ENCODE results near the gene PAIP1.

Gene PAIP1

GRCh38 chr5:43573058-43573457, 16.2 kb upstream of the PAIP1 start:
- H3K79me2 ChIP-seq (ENCODE audit: insufficient read depth, low read depth) = no peaks in the 10 kb centered on the region
- H3K4me1 ChIP-seq (ENCODE audit: low read depth, poor library complexity, severe bottlenecking) = no peaks in the 10 kb centered on the region
- H4K20me1 ChIP-seq (ENCODE audit: insufficient read depth) = no peaks in the 10 kb centered on the region
- H3K27ac ChIP-seq = no peak overlapping the region
- no peak overlapping the region for H3K4me3 ChIP-seq (IDR thresholded peaks at IDR 0.05; ENCODE audit: insufficient read depth, low read depth, low read length)
- H3K36me3 ChIP-seq (ENCODE audit: insufficient read depth) = no peaks in the 10 kb centered on the region
- TF ChIP-seq CTCF (conservative IDR thresholded peaks at IDR 0.05; ENCODE audit: low read depth, low read length) = no peak
- no peak overlapping the region for H3K4me2 ChIP-seq
- no peak overlapping the region for H3K9ac ChIP-seq
- no peaks in the 10 kb centered on the region for H3K27me3 ChIP-seq (ENCODE audit: insufficient read depth, low read depth)
- no peak overlapping the region for H2AFZ ChIP-seq (ENCODE audit: low read depth)

GRCh38 chr5:43572357-43572756, 15.5 kb upstream of the PAIP1 start:
- Histone ChIP-seq H3K4me3 (IDR thresholded peaks at IDR 0.05; ENCODE audit: insufficient read depth, low read depth, low read length) (no peak overlapping the region), H3K4me1 (ENCODE audit: low read depth, poor library complexity, severe bottlenecking) (no peaks in the 10 kb centered on the region), H3K27me3 (ENCODE audit: insufficient read depth, low read depth) (no peaks in the 10 kb centered on the region), H3K79me2 (ENCODE audit: insufficient read depth, low read depth) (no peaks in the 10 kb centered on the region), H3K36me3 (ENCODE audit: insufficient read depth) (no peaks in the 10 kb centered on the region), H3K27ac (no peak overlapping the region), H4K20me1 (ENCODE audit: insufficient read depth) (no peaks in the 10 kb centered on the region), H2AFZ (ENCODE audit: low read depth) (no peak overlapping the region), H3K9ac (no peak overlapping the region), H3K4me2 (no peak overlapping the region)
- TF ChIP-seq CTCF (conservative IDR thresholded peaks at IDR 0.05; ENCODE audit: low read depth, low read length) = no peak

- Histone ChIP-seq H3K4me1 (ENCODE audit: low read depth, poor library complexity, severe bottlenecking) (no peaks in the 10 kb centered on the region), H3K79me2 (ENCODE audit: insufficient read depth, low read depth) (no peaks in the 10 kb centered on the region), H3K36me3 (ENCODE audit: insufficient read depth) (no peaks in the 10 kb centered on the region), H2AFZ (ENCODE audit: low read depth) (no peak overlapping the region), H3K27ac (no peak overlapping the region), H3K27me3 (ENCODE audit: insufficient read depth, low read depth) (no peaks in the 10 kb centered on the region), H3K9ac (no peak overlapping the region), H3K4me2 (no peak overlapping the region), H3K4me3 (IDR thresholded peaks at IDR 0.05; ENCODE audit: insufficient read depth, low read depth, low read length) (no peak overlapping the region), H4K20me1 (ENCODE audit: insufficient read depth) (no peaks in the 10 kb centered on the region)
- TF ChIP-seq CTCF (conservative IDR thresholded peaks at IDR 0.05; ENCODE audit: low read depth, low read length) = no peak
These were observed 14.4 kb upstream of the PAIP1 start for GRCh38 chr5:43571237-43571636.

GRCh38 chr5:43570450-43571158, 13.7 kb upstream of the PAIP1 start:
- H3K4me3 ChIP-seq (IDR thresholded peaks at IDR 0.05; ENCODE audit: insufficient read depth, low read depth, low read length) = no peak overlapping the region
- H2AFZ ChIP-seq (ENCODE audit: low read depth) = no peak overlapping the region
- no peak overlapping the region for H3K4me2 ChIP-seq
- no peaks in the 10 kb centered on the region for H3K4me1 ChIP-seq (ENCODE audit: low read depth, poor library complexity, severe bottlenecking)
- no peak overlapping the region for H3K27ac ChIP-seq
- TF ChIP-seq CTCF (conservative IDR thresholded peaks at IDR 0.05; ENCODE audit: low read depth, low read length) = no peak
- H3K79me2 ChIP-seq (ENCODE audit: insufficient read depth, low read depth) = no peaks in the 10 kb centered on the region
- H4K20me1 ChIP-seq (ENCODE audit: insufficient read depth) = no peaks in the 10 kb centered on the region
- no peak overlapping the region for H3K9ac ChIP-seq
- no peaks in the 10 kb centered on the region for H3K36me3 ChIP-seq (ENCODE audit: insufficient read depth)
- no peaks in the 10 kb centered on the region for H3K27me3 ChIP-seq (ENCODE audit: insufficient read depth, low read depth)

Measured in KMS-11 (cell line).